HG03097 (cell line): ENCODE measurements around the gene CDH11.

Experiments used
- ATAC-seq: cut with Tn5 transposase; IDR thresholded peaks from one replicate; pipeline ENCODE4 v1.9.1; 2021; ENCODE audit not compliant: unreplicated experiment, low FRiP score

Gene CDH11

GRCh38 chr16:65071433-65072311, 50.2 kb downstream of the CDH11 start:
- ATAC-seq, result no peak

- no peak for ATAC-seq
Observed at GRCh38 chr16:65070831-65071432, 50.9 kb downstream of the CDH11 start.

- no peak for ATAC-seq
Observed at GRCh38 chr16:65069766-65070165, 52.1 kb downstream of the CDH11 start.

DNA sequence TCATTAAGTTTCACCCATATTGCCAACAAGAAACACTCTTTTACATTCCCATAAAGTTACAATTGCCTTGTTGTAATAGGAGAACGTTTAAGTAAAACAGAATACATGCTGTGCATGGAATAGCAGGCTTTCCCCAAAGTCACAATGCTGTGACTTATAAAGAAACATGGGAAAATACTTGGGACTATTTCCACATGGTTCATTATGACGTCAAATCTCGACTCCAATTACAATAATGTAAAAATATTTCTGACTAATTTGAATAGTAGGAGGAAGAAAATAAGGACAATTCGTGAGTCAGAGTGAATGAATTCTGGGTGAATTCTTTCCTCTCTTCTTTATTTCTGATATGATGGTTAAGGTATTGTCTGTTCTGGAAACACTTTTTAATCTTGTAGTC, 52.8 kb downstream of the CDH11 start:
- no peak for ATAC-seq

- no peak for ATAC-seq
Observed at GRCh38 chr16:65068151-65068740, 53.6 kb downstream of the CDH11 start.

- no peak for ATAC-seq
Observed at GRCh38 chr16:65066651-65067050, 55.2 kb downstream of the CDH11 start.

GRCh38 chr16:65065031-65065430, 56.8 kb downstream of the CDH11 start:
- no peak for ATAC-seq

DNA sequence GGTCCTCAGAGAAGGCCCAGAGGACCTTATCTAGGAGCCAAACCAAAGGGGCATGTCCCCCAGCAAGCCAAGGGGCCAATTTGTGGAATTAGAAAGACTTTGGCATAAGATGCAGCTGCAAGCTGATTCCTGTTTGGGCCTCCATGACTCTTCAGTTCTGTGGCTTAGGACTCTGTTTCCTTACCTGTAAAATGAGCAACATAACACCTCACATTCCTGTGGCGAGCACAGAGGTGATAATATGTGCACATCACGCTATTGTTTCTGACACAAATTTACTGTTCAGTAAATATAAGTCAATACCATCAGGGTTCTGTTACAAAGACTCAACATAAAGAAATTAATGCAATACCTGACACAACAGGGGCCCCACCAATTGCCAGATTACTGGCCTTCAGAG, 57.7 kb downstream of the CDH11 start:
- no peak for ATAC-seq

DNA sequence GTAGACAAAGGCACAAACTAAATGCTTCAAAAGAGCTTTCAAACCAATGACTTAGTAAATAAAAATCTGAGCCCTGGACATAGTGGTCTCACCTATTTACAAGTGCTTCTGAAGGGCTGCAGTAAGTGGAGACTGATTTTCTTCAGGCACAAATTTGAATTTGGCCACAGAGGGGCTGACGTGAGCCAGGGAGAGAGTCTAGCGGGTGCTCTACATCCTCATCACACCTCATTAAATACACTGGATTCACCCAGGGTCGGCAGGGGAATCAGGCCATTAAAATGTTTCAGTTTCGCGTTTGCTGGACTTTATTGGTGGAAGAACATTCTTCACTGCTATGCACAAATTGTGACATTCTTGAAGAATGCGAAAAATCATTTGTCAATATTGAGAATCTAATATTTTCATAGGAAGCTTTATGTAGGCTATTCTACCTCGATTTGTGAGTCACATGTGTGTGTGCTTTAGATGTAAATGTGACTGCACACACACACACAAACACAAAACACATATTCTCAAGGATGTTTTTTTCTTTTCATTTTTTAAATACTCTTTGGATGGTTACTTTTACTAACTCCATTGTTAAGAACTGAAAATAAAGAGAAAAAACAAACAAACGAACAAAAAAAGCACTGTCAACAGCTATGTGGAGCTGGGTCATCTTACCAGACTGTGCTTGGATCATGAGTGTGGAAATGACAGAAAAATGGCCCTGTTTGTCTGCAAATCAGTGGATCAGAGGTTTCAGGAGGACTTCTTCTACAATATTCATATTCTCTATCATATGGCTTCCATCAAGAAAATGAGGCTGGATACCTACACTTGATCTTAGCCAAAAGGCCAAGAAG, 58.9 kb downstream of the CDH11 start:
- no peak for ATAC-seq

- no peak for ATAC-seq
Observed at GRCh38 chr16:65061935-65062518, 59.8 kb downstream of the CDH11 start.

DNA sequence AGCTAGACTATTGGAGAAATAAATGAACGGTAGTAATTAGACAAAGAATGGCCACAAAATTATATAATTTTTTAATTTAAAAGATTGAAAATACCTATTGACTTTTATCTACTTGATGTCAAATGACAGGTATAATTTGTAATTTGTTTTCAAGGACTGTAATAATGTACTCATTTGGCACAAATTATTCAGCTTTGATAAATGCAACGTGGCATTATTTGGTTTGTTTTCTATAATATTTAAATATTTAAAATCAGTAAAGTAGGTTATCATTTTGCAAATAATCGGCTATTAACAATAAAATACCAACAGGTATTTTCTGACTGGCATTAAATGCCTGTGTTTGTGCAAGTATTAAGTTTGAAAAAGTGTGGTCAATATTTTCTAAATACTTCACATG, 60.6 kb downstream of the CDH11 start:
- ATAC-seq, result no peak

GRCh38 chr16:65059406-65059980, 62.4 kb downstream of the CDH11 start:
- no peak for ATAC-seq

DNA sequence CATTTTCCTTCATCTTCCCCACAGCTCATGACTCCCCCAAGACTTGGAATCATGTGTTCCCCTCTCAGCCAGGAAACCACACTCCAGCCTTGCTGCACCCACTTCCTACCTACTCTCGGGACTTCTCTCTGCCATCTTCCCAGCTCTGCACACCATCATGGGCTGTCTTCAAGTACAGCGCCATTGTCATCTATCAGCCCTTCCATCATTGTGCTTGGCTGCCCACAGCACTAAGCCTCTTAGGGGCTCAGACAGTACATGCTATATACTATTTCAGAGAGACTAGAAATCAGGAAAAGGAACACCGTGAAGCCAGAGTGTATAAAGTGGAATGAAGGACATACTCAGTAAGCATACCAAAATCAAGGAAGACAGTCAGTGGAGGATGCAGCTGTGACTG, 64.7 kb downstream of the CDH11 start:
- ATAC-seq, result no peak

- no peak for ATAC-seq
Observed at GRCh38 chr16:65054457-65054856, 67.4 kb downstream of the CDH11 start.

- no peak for ATAC-seq
Observed at GRCh38 chr16:65049679-65050078, 72.2 kb downstream of the CDH11 start.

DNA sequence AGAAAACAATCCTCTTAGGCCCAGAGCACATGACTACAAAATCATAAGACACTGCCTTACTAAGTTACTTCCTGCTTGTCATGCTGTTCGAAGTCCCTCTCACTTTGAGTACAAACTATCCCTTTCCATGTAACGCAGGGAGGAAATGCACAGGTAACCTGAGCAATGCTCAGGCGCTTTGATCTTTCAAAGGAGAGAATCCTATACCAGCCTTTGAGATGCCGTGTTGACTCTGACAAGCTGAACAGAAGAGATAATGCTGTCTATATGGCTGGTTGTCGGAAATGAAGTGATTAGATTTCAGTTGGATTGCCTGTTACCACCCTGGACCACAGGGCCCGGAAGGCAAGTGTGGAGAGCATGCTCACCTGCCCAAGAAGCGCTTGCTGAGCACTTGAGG, 75.9 kb downstream of the CDH11 start:
- ATAC-seq, result no peak

DNA sequence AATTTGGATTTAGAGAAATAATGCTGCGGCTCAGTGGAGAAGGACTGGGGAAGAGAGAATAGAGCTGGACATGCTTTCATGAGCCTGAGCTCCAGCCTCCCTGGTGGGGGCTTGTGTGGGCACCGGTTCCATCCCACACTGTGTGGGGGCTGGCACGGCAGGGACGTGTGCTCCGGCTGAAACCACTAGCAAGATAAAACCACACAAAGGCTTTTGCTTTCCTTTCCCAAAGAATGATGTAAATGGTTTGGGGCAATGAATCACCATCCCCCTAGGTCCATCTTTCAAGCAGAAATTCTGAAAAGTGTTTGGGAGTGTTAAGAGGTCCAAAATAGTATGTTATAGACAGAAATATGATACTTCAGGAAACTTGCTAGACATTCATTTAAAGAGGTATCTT, 77.0 kb downstream of the CDH11 start:
- no peak for ATAC-seq

GRCh38 chr16:65044026-65044425, 77.8 kb downstream of the CDH11 start:
- ATAC-seq, result no peak

DNA sequence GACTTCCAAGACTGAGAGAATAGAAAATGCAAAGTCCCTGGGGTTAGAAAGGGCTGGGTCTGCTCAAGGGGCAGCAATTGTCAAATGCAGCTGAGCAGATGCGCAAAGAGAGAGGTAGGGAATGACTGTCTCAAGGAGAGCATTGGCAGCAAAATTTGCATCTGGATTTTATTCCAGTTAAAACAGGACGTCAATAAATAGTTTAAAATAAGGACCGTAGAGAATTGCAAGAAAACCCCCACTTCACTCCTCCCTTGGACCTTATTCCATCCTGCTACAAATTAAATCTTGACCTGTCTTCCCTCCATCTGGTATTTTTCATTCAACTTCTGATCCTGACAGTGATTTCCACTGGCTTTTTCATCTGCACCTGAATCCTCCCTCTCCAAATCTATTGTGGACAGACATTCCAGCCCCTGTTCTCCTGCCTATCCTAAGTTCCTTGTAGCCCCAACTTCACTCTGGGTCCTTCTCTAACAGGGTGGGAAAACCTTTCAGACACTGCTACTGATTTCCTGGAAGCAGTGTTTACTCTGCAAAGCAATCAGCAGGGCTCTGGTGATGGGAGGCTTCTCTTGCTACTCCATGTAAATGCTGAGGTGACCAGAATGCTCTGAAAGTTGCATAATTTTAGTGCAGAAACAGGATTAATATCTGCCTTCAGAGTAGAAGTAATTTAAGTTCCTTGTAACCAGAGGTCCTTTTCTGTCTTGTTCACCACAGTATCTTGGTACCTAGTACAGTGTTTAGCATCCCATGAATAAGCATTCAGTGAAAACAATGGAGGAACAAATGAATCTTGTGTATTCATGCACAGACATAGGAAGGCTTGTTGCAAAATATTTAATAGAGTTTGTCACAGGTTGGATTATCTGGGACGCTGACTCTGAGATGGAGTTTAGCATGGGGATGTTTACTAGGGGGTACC, 79.2 kb downstream of the CDH11 start:
- ATAC-seq, result no peak
